ENCODE data around the gene TAS2R50. TPM values are rescaled to one million over a fixed set of nuclear protein-coding genes. Genes with fewer than 3 reads are reported as not detected.

The TAS2R50 gene
- 0.34 and 5.9 TPM in 2 replicates for total RNA-seq

GRCh38 chr12:10986812-10987211 is at the start of gene TAS2R50:
Gene TAS2R50 (minus strand): TSS chr12:10986912. CDS start chr12:10986860, 52 bp downstream.

GRCh38 chr12:11031307-11031706 is 44.6 kb upstream of the TAS2R50 start, which contains the start of gene TAS2R31:
Gene TAS2R31 (minus strand): TSS chr12:11031407. CDS start chr12:11031335, 72 bp downstream.

GRCh38 chr12:11022520-11022919 is 35.8 kb upstream of the TAS2R50 start, which contains the start of gene TAS2R19:
Gene TAS2R19 (minus strand): TSS chr12:11022620. CDS start chr12:11022571, 49 bp downstream.

DNA sequence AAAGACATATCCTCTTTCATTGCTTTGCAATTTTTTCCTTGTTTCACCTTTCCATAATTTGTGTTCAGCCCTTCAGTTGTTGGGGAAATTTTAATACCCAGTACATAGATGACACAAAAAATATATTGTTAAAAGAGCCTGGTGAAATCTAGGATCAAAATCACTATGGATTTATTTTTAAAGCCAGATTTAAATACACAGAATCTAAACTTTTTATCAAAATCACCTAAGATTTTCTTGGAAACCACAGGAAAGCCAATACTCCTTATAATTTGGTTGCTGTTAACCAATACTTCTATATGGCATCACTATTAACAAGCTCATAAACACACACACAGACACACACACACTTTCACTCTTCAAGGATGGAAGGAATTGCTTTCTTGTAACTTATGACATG is 11.5 kb upstream of the TAS2R50 start, which contains the start of gene TAS2R20:
TSS of gene TAS2R20 (minus strand) at position 101 of the 400 bp plus-strand sequence. CDS start 429 bp downstream, outside the sequence.

GRCh38 chr12:10939163-10939562 is 47.5 kb downstream of the TAS2R50 start, which contains the start of gene TAS2R14:
Gene TAS2R14 (minus strand): TSS chr12:10939263. CDS start chr12:10939207, 56 bp downstream.

Other genes with a start within 250 kb of the TAS2R50 start
- gene TAS2R7, start 184.3 kb downstream of the TAS2R50 start, total RNA-seq, result not detected in 2 replicates
- 0.14 TPM in 1 of 2 replicates, not detected in the other for gene TAS2R8, start 179.6 kb downstream of the TAS2R50 start, total RNA-seq
- gene TAS2R9, start 176.7 kb downstream of the TAS2R50 start, total RNA-seq, result 0.14 TPM in 1 of 2 replicates, not detected in the other
- 1.4 TPM in 1 of 2 replicates, not detected in the other for gene TAS2R10, start 160.6 kb downstream of the TAS2R50 start, total RNA-seq
- gene PRR4, start 137.4 kb downstream of the TAS2R50 start, total RNA-seq, result 1.4 TPM in 1 of 2 replicates, not detected in the other
- 4.1 and 15.9 TPM in 2 replicates for gene PRH1, start 102.7 kb downstream of the TAS2R50 start, total RNA-seq
- under 0.01 and 3.3 TPM in 2 replicates for gene TAS2R13, start 77.3 kb downstream of the TAS2R50 start, total RNA-seq
- 0.34 TPM in 1 of 2 replicates, not detected in the other for gene PRH2, start 57.7 kb downstream of the TAS2R50 start, total RNA-seq
- 0.68 and 4.1 TPM in 2 replicates for gene TAS2R14, start 47.6 kb downstream of the TAS2R50 start, total RNA-seq
- 0.34 and 6.2 TPM in 2 replicates for gene TAS2R20, start 11.4 kb upstream of the TAS2R50 start, total RNA-seq
- 0.34 and 7.6 TPM in 2 replicates for gene TAS2R19, start 35.7 kb upstream of the TAS2R50 start, total RNA-seq
- gene TAS2R31, start 44.5 kb upstream of the TAS2R50 start, total RNA-seq, result 0.68 and 5.6 TPM in 2 replicates
- gene TAS2R46, start 75.4 kb upstream of the TAS2R50 start, total RNA-seq, result 0.34 and 5.1 TPM in 2 replicates
- 0.34 TPM in 1 of 2 replicates, not detected in the other for gene TAS2R43, start 105.4 kb upstream of the TAS2R50 start, total RNA-seq
- gene TAS2R30, start 147.7 kb upstream of the TAS2R50 start, total RNA-seq, result 0.68 and 8.0 TPM in 2 replicates
- 3.8 and 5.2 TPM in 2 replicates for gene SMIM10L1, start 184.3 kb upstream of the TAS2R50 start, total RNA-seq
- not detected in 2 replicates for gene TAS2R42, start 200.0 kb upstream of the TAS2R50 start, total RNA-seq

Measured in nasal cavity respiratory epithelium epithelial cell of viscerocranial mucosa (primary cell).